Loucy (cell line): ENCODE data around the gene KCNF1.

ENCODE experiments used
- H2AFZ ChIP-seq: fragments of 200-600 bp; sonication (generic); 2 replicates; pipeline ENCODE4 v1.6.0; 2016; ENCODE audit warnings: antibody characterized with exemption, mild to moderate bottlenecking, low read length, moderate library complexity
- H3F3A ChIP-seq: fragments of 200-600 bp; 2 replicates; pipeline ENCODE4 v1.6.0; 2016; ENCODE audit warnings: antibody characterized with exemption, low read depth, mild to moderate bottlenecking
- H3K27me3 ChIP-seq: fragments of 200-600 bp; sonication (generic); 2 replicates; pipeline ENCODE4 v1.6.1; 2014; ENCODE audit warnings: low read length, mild to moderate bottlenecking; ENCODE audit not compliant: insufficient read depth, poor library complexity, severe bottlenecking
- H3K36me3 ChIP-seq: fragments of 200-600 bp; sonication (generic); 2 replicates; pipeline ENCODE4 v1.6.1; 2016; ENCODE audit warnings: low read length; ENCODE audit not compliant: insufficient read depth
- H3K4me1 ChIP-seq: fragments of 200-600 bp; sonication (generic); 2 replicates; pipeline ENCODE4 v1.5.1; 2014; ENCODE audit warnings: low read length, mild to moderate bottlenecking; ENCODE audit not compliant: insufficient read depth, poor library complexity, severe bottlenecking
- H3K4me2 ChIP-seq: fragments of 200-600 bp; sonication (generic); 2 replicates; pipeline ENCODE4 v1.6.0; 2014; ENCODE audit warnings: antibody characterized with exemption, low read length, low read depth, mild to moderate bottlenecking; ENCODE audit not compliant: poor library complexity, severe bottlenecking
- H3K4me3 ChIP-seq: fragments of 200-600 bp; sonication (generic); 2 replicates; pipeline ENCODE4 v1.5.1; 2014; ENCODE audit warnings: low read length, mild to moderate bottlenecking, mixed read lengths; ENCODE audit not compliant: poor library complexity, severe bottlenecking
- H3K79me2 ChIP-seq: fragments of 200-600 bp; sonication (generic); 2 replicates; pipeline ENCODE4 v1.6.1; 2014; ENCODE audit warnings: low read length; ENCODE audit not compliant: insufficient read depth
- H3K9ac ChIP-seq: fragments of 200-600 bp; sonication (generic); 2 replicates; pipeline ENCODE4 v1.6.0; 2014; ENCODE audit warnings: mild to moderate bottlenecking, low read depth, low read length, moderate library complexity; ENCODE audit not compliant: poor library complexity, severe bottlenecking
- H3K9me2 ChIP-seq: fragments of 200-600 bp; sonication (generic); replicated peaks from 2 replicates; pipeline ENCODE4 v1.6.1; 2016; ENCODE audit warnings: low read depth, low read length, mixed read lengths
- H3K9me3 ChIP-seq: fragments of 200-600 bp; sonication (generic); 2 replicates; pipeline ENCODE4 v1.6.1; 2014; ENCODE audit warnings: mild to moderate bottlenecking, antibody characterized with exemption, low read length, low read depth; ENCODE audit not compliant: insufficient read depth
- H4K20me1 ChIP-seq: fragments of 200-600 bp; sonication (generic); 2 replicates; pipeline ENCODE4 v1.6.0; 2014; ENCODE audit warnings: antibody characterized with exemption, low read length, mild to moderate bottlenecking; ENCODE audit not compliant: insufficient read depth, poor library complexity, severe bottlenecking
- EZH2phosphoT487 ChIP-seq: fragments of 200-600 bp; IDR thresholded peaks from 2 replicates; pipeline ENCODE4 v1.6.1; 2018; ENCODE audit warnings: antibody characterized with exemption, mild to moderate bottlenecking, moderate library complexity, borderline replicate concordance
- TF ChIP-seq, protein P1 (sequence below): fragments of 200-600 bp; sonication (generic); conservative IDR thresholded peaks from 2 replicates; pipeline ENCODE4 v1.5.1; 2014; ENCODE audit warnings: mild to moderate bottlenecking, antibody characterized with exemption, low read length

The KCNF1 gene

DNA sequence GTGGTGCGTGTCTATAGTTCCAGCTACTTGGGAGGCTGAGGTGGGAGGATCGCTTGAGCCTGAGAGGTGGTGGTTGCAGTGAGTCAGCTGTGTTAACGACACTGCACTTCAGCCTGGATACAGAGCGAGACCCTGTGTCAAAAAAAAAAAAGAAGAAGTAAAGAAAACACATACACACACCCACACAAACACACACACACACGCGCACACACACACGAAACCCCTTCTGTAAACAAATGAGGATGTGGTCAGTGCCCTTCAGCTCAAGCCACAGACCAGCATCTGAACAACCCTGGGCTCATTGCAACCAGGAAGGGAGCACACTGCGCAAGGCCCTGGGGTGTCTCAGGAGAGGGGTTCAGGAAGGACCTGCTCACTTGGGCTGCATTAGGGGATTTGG is 47.9 kb upstream of the KCNF1 start:
- H3K36me3 ChIP-seq: no peaks in the 10 kb centered on the region
- no peak overlapping the region for H2AFZ ChIP-seq
- H3K4me3 ChIP-seq: no peak overlapping the region
- peaks cover 6% of the 10 kb centered on the region for H3K4me1 ChIP-seq
- TF ChIP-seq, protein P1, sequence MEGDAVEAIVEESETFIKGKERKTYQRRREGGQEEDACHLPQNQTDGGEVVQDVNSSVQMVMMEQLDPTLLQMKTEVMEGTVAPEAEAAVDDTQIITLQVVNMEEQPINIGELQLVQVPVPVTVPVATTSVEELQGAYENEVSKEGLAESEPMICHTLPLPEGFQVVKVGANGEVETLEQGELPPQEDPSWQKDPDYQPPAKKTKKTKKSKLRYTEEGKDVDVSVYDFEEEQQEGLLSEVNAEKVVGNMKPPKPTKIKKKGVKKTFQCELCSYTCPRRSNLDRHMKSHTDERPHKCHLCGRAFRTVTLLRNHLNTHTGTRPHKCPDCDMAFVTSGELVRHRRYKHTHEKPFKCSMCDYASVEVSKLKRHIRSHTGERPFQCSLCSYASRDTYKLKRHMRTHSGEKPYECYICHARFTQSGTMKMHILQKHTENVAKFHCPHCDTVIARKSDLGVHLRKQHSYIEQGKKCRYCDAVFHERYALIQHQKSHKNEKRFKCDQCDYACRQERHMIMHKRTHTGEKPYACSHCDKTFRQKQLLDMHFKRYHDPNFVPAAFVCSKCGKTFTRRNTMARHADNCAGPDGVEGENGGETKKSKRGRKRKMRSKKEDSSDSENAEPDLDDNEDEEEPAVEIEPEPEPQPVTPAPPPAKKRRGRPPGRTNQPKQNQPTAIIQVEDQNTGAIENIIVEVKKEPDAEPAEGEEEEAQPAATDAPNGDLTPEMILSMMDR: no peak
- TF ChIP-seq EZH2phosphoT487: no peak
- no peak overlapping the region for H3K4me2 ChIP-seq
- H4K20me1 ChIP-seq: no peaks in the 10 kb centered on the region
- no peaks in the 10 kb centered on the region for H3K79me2 ChIP-seq
- no peaks in the 10 kb centered on the region for H3F3A ChIP-seq
- H3K27me3 ChIP-seq: no peaks in the 10 kb centered on the region
- no peaks in the 10 kb centered on the region for H3K9me2 ChIP-seq
- no peak overlapping the region for H3K9ac ChIP-seq
- H3K9me3 ChIP-seq: no peaks in the 10 kb centered on the region

DNA sequence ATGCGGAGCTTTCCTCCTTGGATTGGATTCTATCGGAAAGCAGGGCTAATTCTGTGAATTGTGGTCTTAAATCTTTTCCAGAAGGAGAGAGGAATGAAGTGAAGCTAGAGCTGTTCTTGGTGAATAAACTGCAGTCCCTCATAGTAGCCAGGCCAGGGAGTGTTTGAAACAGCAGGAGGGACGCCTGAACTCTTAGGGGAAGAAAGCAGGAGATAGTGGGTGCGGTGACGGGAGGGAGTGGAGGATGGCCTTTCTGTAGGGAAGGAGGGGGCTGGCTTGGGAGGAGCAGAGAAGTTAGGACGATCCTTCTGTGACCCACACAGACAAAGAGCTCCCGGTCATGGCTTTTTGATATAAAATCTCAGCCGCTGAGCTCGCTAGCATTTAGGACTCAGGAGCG is 47.5 kb upstream of the KCNF1 start:
- no peak overlapping the region for H3K4me3 ChIP-seq
- no peaks in the 10 kb centered on the region for H3K9me3 ChIP-seq
- H3K9ac ChIP-seq: no peak overlapping the region
- no peaks in the 10 kb centered on the region for H3K27me3 ChIP-seq
- no peaks in the 10 kb centered on the region for H3K36me3 ChIP-seq
- no peaks in the 10 kb centered on the region for H3F3A ChIP-seq
- TF ChIP-seq EZH2phosphoT487: no peak
- TF ChIP-seq, protein P1: no peak
- peaks cover 6% of the 10 kb centered on the region for H3K4me1 ChIP-seq
- no peaks in the 10 kb centered on the region for H4K20me1 ChIP-seq
- no peaks in the 10 kb centered on the region for H3K9me2 ChIP-seq
- no peak overlapping the region for H2AFZ ChIP-seq
- H3K79me2 ChIP-seq: no peaks in the 10 kb centered on the region
- peak overlapping the region; percentile 51 for H3K4me2 ChIP-seq

DNA sequence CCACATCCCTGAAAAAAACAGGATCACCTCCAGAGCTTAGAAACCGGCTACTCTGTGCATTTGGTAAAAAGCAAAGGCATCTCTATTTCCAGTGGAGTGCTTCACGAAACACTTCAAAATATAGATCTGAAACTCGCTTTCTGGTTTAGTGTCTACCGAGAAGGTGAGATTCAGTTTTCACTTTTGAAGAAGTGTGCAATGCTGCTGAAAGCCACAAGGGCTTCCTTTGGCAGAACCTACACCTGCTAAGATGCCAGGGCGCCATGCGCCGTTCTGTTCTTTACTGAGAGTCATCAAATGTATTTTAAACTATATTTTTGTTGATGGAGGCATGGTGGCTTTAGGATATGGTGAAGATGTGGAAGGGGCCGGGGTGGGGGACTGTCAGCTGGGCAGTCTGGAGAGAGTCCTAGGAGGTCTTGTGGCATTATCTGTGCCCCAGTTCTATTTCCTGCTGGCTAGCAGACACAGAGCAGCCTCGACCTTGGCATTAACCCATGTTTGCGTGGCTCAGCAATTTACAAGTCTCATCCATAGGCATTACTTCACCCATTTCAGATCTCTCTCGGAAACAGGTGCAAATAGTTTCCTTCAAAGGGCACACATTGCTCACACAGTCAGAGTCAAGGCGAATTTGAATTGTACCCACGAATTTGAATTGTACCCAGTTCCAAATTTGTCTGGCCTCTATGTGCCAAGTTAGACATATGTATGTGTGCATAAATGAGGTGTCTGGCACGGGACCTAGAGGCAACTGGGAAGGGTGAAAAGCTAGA is 46.7 kb upstream of the KCNF1 start:
- Histone ChIP-seq H3K9me2 (no peaks in the 10 kb centered on the region), H3K36me3 (no peaks in the 10 kb centered on the region), H3K4me3 (no peak overlapping the region), H2AFZ (peak overlapping the region; percentile 4), H3K79me2 (no peaks in the 10 kb centered on the region), H3K9me3 (no peaks in the 10 kb centered on the region), H3F3A (no peaks in the 10 kb centered on the region), H3K4me2 (peak overlapping the region; percentile 51), H4K20me1 (no peaks in the 10 kb centered on the region), H3K4me1 (peaks cover 6% of the 10 kb centered on the region), H3K27me3 (no peaks in the 10 kb centered on the region), H3K9ac (no peak overlapping the region)
- no peak for TF ChIP-seq EZH2phosphoT487
- TF ChIP-seq, protein P1: peak; percentile 57
